GM19463 (cell line): Measurements from ENCODE around the gene AGBL4.

Experiments used
- ATAC-seq: cut with Tn5 transposase; IDR thresholded peaks from one replicate; pipeline ENCODE4 v1.9.1; 2021; ENCODE audit warnings: mild to moderate bottlenecking, moderate library complexity; ENCODE audit not compliant: unreplicated experiment

AGBL4 gene

GRCh38 chr1:48784301-48784700, 1239.5 kb downstream of the AGBL4 start:
- ATAC-seq = no peak

GRCh38 chr1:48777219-48777895, 1246.4 kb downstream of the AGBL4 start:
- no peak for ATAC-seq

- ATAC-seq = no peak
Observed at GRCh38 chr1:48776393-48777218, 1247.1 kb downstream of the AGBL4 start, which contains the start of gene BEND5. TSS of gene BEND5 (minus strand) at chr1:48776891. CDS start at chr1:48776831, 60 bp downstream.

DNA sequence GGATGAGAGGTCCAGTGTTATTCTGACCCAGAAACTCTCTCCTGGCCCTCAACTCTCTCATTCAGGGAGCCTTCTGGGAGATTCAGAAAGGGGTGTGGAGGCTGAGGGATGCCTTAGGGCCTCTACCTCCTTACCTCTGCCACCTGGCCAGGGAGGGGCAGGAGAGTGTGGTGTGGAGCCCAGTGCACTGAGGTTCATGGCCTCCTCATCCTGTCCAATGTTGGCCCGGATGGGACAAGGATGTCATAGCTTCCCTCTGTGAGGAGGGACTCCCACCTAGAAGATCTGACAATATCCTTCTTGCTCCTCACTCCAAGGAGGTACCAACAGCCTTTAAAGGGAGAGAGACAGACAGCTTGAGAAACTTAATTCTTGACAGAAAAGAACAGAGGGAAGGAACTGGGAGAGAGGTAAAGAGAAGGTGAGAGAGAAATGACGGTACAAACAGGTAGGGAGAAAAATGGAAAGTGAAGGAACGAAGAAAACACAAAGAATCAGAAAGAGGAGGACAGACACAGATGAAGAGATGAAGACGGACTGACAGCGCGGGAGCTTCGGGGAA, 1247.8 kb downstream of the AGBL4 start:
- no peak for ATAC-seq

GRCh38 chr1:48773133-48773532, 1250.6 kb downstream of the AGBL4 start:
- ATAC-seq = peak; percentile 61

GRCh38 chr1:48772211-48772610, 1251.5 kb downstream of the AGBL4 start:
- ATAC-seq = no peak

DNA sequence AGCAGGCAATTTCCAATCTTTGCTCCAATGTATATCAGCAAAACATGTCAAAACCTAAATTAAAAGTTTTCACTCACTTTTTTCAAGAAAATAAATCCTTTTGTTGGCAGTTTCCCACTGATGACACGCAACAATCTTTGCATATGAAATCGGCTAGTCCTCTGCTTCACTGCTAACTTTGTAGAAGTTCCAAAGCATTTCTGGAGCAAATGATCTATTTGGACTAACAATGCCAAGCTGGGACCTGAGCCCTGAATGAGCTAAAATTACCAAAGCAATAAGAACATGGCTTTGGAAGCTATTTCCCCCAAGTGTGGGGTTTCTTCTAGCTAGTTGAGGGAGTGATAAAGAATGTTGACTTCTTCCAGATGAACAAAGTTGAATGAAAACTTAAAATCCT, 1252.2 kb downstream of the AGBL4 start:
- no peak for ATAC-seq

- no peak for ATAC-seq
Observed at GRCh38 chr1:48767975-48768510, 1255.7 kb downstream of the AGBL4 start.

- no peak for ATAC-seq
Observed at GRCh38 chr1:48765335-48765734, 1258.4 kb downstream of the AGBL4 start.

DNA sequence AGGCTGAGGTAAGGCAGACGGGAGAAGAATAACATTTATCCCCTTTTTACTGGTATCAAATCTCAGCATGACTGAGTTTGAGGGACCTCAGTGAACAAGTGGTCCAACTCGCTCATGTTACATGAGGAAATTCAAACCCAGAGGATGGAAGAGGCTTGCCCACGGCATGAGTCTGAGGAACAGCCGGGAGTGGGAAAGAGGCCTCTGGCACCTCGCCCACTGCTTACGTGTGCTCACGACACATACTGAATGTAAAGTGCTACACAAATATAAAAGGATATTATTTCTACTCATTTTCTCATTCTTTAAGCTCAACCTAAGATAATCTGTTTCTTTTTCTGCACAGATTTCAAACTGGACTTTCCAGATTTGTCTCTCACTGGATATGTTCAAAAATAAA, 1261.8 kb downstream of the AGBL4 start:
- no peak for ATAC-seq

- ATAC-seq = no peak
Observed at GRCh38 chr1:48761411-48761810, 1262.3 kb downstream of the AGBL4 start.

GRCh38 chr1:48760857-48761256, 1262.9 kb downstream of the AGBL4 start:
- no peak for ATAC-seq

DNA sequence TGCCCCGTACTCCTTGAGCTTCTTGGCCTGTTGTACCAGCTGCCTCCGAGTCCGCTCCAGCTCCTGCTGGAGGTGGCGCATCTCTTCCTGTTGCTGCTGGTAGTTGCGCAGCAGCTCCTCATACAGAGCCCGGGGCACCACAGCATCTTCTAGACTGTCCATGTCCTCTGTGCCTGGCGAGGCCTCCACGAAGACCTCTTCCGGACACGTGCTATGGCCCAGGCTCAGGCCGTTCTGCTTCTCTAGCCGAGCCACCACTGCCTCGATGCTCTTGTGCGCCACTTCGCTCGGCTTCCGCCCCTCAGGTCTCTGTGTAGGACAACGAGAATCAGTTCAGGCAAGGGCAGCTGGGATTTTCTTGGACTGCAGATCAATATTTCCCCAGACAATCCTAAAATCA, 1264.8 kb downstream of the AGBL4 start:
- no peak for ATAC-seq

GRCh38 chr1:48757363-48757762, 1266.4 kb downstream of the AGBL4 start:
- peak; percentile 42 for ATAC-seq

- ATAC-seq = peak; percentile 55
Observed at GRCh38 chr1:48756683-48757316, 1267.0 kb downstream of the AGBL4 start.

- no peak for ATAC-seq
Observed at GRCh38 chr1:48753293-48753692, 1270.5 kb downstream of the AGBL4 start.

DNA sequence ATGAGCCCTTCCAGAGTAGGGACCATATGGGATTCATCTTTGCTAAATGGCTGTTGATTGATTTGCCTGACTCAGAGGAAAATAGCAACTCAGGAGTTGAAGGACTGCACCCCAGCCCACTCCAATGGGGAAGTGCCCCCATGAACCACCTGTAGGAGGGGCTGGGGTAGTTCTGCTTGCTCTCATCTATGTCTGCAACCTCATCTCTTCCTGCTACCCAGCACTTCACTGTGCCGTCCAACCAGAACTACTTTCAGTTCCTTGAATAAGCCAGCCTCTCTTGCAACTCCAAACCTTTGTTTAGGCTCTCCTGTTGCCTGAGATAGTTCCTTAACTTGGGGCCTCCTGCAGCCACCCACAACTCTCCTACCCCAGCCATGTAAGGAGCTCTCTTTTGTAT, 1273.6 kb downstream of the AGBL4 start:
- ATAC-seq = peak; percentile 67

DNA sequence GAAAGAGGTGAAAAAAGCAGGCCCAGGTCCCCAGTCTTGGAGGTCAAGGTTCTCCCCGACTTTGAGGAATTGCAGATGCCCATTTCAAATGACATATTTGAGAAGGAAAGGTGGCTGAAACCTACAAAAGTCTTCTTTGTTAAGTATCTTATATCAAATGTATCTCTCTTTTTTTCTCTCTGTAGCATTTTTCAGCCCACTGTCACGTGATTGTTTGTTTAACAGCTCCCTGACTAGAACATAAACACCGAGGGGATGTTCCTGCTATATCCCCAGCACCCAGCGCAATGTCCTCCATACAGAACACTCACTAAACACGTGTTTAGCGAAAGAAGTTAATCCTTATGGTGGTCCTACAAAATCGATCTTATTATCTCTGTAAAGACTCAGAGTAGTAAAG, 1274.7 kb downstream of the AGBL4 start:
- ATAC-seq = no peak

GRCh38 chr1:48746906-48747305, 1276.8 kb downstream of the AGBL4 start:
- no peak for ATAC-seq

- ATAC-seq = no peak
Observed at GRCh38 chr1:48744032-48744431, 1279.7 kb downstream of the AGBL4 start.

DNA sequence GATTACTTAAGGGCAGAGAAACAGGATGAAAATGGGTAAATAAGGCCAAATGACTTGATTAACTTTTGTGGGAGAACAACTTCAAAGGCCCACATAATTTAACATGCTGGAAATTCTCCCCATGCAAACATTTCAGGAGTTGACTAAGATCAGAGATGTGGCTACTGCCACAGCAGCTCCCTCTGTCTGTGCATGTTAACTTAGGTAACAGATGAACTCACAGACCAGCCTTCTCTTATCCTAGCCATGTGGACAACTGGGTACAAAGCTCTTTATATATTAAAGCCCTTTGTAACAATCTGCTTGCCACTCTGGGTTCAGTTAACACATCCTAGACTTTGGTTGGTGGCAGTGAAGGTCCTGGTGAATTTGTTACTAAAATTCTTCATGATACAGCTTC, 1280.3 kb downstream of the AGBL4 start:
- no peak for ATAC-seq
